ENCODE measurements around the gene VCP. TPM values are rescaled to one million over a fixed set of nuclear protein-coding genes. Genes with fewer than 3 reads are reported as not detected.

The VCP gene
- total RNA-seq, 1 donor from 2014 or later = 185 TPM

DNA sequence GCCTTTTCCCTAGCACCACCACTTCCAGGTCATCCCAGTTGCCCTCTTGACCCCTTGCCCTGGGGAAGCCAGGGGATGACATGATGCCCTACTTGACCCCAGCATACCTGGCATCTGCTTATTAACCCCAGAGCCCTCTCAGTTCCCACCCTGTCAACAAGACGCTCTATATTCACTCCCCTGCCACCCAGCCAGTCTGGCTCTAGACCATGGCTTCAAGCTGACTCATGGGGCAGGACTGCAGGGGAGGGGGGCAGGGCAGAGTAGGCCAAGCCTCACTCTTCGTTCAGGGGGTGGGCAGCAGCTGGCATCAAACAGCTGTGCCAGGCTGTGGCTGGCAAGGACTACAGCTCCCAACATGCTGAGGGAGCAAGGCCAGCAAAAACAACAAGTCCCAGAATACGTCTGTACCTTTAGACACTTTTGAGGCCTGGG, 37.9 kb upstream of the VCP start:
- peaks cover 31% of the 10 kb centered on the region for H3K36me3 ChIP-seq
- intact Hi-C loops (cut with DNase I) = no loop called here
- TF ChIP-seq, protein P1, sequence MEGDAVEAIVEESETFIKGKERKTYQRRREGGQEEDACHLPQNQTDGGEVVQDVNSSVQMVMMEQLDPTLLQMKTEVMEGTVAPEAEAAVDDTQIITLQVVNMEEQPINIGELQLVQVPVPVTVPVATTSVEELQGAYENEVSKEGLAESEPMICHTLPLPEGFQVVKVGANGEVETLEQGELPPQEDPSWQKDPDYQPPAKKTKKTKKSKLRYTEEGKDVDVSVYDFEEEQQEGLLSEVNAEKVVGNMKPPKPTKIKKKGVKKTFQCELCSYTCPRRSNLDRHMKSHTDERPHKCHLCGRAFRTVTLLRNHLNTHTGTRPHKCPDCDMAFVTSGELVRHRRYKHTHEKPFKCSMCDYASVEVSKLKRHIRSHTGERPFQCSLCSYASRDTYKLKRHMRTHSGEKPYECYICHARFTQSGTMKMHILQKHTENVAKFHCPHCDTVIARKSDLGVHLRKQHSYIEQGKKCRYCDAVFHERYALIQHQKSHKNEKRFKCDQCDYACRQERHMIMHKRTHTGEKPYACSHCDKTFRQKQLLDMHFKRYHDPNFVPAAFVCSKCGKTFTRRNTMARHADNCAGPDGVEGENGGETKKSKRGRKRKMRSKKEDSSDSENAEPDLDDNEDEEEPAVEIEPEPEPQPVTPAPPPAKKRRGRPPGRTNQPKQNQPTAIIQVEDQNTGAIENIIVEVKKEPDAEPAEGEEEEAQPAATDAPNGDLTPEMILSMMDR (IDR thresholded peaks at IDR 0.05) = no peak
- H3K4me3 ChIP-seq = peak overlapping the region; percentile 77
- peaks cover 47% of the 10 kb centered on the region for H3K4me1 ChIP-seq
- no peaks in the 10 kb centered on the region for H3K9me3 ChIP-seq
- ATAC-seq (no peak), DNase-seq (no peak)
- H3K27ac ChIP-seq = peak overlapping the region; percentile 87
- no peaks in the 10 kb centered on the region for H3K27me3 ChIP-seq

DNA sequence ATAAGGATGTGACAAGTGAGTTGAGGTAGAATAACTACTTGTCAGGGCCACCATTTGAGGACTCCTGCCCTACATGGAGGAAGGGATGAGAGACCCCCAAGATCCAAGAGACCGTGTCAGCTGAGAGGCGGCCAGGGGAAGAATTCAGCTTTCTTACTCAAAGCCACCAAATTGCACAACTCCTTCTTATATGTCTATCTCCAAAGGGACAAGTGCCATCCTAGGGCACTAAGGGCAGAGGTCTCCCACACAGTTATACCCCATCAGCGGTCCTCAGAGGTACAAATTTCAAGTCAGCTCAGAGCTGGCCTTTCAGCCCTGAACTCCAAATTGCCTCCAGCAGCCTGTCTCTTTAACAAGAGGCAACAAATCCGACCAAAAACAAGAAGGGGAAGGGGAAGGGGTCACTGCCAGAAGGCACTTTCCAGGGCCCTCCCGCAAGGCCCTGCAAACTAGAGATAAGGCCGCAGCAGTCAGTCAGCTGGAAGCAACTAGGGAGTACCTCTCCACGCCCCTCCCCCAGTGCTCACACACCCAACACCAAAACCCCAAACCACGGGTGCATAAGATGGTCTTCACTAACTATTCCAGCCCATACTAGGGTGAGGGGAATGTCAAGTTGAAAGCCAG, 36.6 kb upstream of the VCP start:
- H3K9me3 ChIP-seq = no peaks in the 10 kb centered on the region
- intact Hi-C loops (cut with DNase I) = no loop called here
- H3K27ac ChIP-seq = no peak overlapping the region
- no peaks in the 10 kb centered on the region for H3K27me3 ChIP-seq
- TF ChIP-seq, protein P1 (IDR thresholded peaks at IDR 0.05) = no peak
- no peak overlapping the region for H3K4me3 ChIP-seq
- H3K36me3 ChIP-seq = peaks cover 44% of the 10 kb centered on the region
- DNase-seq = no peak
- H3K4me1 ChIP-seq = peaks cover 36% of the 10 kb centered on the region
- ATAC-seq = no peak

DNA sequence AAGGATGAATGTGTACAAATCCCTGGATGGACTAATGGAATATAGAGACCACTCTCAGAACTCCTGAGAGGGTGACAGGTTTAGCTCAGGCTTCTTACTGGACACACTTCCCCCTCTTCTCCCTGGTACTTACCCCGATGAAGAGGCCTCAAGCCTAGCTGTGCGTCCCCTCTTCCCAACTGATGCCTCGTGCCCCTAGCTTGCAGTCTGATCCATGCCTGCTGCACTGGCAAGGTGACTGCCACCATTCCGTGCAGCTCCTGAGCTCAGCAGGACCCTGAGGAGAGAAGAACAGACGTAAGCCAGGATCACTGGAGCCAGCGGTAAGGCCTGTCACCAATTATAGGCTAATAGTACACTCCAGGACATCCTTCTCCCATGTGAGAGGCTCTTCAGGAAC, 36.0 kb upstream of the VCP start:
- H3K27me3 ChIP-seq = no peaks in the 10 kb centered on the region
- DNase-seq (no peak), ATAC-seq (no peak)
- intact Hi-C loops (cut with DNase I) = no loop called here
- peaks cover 44% of the 10 kb centered on the region for H3K36me3 ChIP-seq
- no peak overlapping the region for H3K4me3 ChIP-seq
- TF ChIP-seq, protein P1 (IDR thresholded peaks at IDR 0.05) = no peak
- peaks cover 32% of the 10 kb centered on the region for H3K4me1 ChIP-seq
- H3K27ac ChIP-seq = no peak overlapping the region
- no peaks in the 10 kb centered on the region for H3K9me3 ChIP-seq

DNA sequence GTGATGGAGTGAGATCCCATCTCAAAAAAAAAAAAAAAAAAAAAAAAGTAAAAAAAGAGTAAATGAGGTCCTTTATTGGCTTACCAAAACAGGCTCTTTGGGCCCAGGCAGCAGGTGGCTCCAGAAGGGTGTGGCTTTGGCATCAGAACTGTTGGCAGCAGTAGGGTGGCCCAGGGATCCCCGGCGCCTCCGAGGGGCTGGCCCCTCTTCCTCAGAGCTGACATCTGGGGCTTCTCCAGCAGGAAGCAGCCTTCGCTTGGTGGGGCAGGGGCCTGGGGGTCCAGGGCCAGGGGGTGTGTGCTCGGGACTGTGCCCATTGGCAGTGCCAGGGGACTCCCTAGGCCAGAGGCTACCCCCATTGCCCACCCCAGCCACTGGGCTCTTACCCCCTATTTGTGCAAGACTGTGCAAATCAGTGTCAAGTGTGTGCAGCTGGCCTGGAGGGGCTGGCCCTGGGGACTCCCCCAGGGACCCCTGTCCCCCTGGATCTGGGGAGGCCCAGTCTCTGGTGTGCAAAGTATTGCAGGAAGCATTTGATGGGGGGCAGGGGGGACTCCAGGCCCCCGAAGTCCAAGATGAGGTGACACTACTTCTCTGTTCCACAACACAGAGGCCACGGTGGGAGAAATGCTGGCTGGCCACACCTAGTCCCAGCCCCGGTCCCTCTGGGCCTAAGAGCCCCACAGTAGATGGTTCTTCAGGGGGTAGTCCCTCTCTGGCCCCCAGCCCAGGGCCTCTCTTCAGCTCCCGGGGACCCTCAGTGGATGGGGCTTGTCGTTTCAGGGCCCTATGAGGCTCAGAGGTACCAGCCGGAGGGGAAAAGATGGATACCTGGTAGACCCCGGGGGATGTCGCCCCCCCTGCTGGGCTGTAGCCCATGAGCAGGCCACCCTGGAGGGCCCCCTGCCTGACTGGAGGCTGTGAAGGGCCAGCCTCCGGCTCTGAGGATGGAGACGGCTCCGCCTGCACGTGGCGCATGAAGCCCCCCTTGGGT, 35.2 kb upstream of the VCP start:
- intact Hi-C loops (cut with DNase I) = no loop called here
- Histone ChIP-seq H3K4me1 (peaks cover 27% of the 10 kb centered on the region), H3K9me3 (no peaks in the 10 kb centered on the region), H3K4me3 (no peak overlapping the region), H3K27ac (no peak overlapping the region), H3K27me3 (no peaks in the 10 kb centered on the region), H3K36me3 (peaks cover 44% of the 10 kb centered on the region)
- TF ChIP-seq, protein P1 (IDR thresholded peaks at IDR 0.05) = no peak
- DNase-seq (peak; percentile 48), ATAC-seq (no peak)

DNA sequence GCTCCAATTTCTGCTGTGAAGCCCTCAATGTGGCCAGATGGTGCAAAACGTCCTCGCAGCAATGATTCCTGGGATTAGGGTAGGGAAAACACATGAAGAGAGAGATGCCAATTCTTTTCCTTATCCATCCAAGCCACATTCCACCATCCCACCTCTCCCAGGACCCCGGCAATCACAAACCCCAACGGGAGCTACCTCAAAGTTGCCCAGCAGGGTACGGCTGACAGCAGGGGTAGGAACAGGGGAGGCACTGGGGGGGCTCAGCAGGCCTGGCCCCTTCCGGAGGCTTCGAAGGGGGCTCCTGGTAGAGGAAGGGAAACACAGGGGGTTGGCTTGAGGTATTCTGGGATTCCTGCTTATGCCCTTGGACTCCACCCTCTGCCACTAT, 33.9 kb upstream of the VCP start:
- Histone ChIP-seq H3K9me3 (no peaks in the 10 kb centered on the region), H3K36me3 (peaks cover 48% of the 10 kb centered on the region), H3K27ac (no peak overlapping the region), H3K4me3 (no peak overlapping the region), H3K4me1 (peaks cover 30% of the 10 kb centered on the region), H3K27me3 (no peaks in the 10 kb centered on the region)
- TF ChIP-seq, protein P1 (IDR thresholded peaks at IDR 0.05) = no peak
- ATAC-seq = no peak
- intact Hi-C loops (cut with DNase I) = no loop called here
- peak; percentile 48 for DNase-seq
